K562 (cell line): ENCODE results near the gene LRRC26. TPM values are rescaled to one million over a fixed set of nuclear protein-coding genes. Genes with fewer than 3 reads are reported as not detected.

Experiments used
- AFF4 ChIP-seq: sonication (generic); formaldehyde crosslinking; IDR thresholded peaks from 2 replicates; pipeline ENCODE4 v1.8.0; 2023; ENCODE audit warnings: mild to moderate bottlenecking, missing genetic modification reagents
- CBFA2T3 ChIP-seq: fragments of 450-650 bp; IDR thresholded peaks from 2 replicates; pipeline ENCODE4 v1.6.1; 2017
- CEBPG ChIP-seq, 3 experiments: fragments of 200-800 bp in 1 of 3; sonication (Bioruptor generic) in 1 of 3; sonication (generic) in 1 of 3; formaldehyde crosslinking in 1 of 3; IDR thresholded peaks in 2 of 3; conservative IDR thresholded peaks in 1 of 3; 2 replicates each; pipeline versions ENCODE4 v1.6.1 to v1.8.0; 2016 to 2022; ENCODE audit warnings: missing compliant biosample characterization in 2 of 3, missing genetic modification characterization in 2 of 3, mild to moderate bottlenecking in 1 of 3, missing genetic modification reagents in 1 of 3
- CHD4 ChIP-seq: fragments of 200-600 bp; sonication (generic); IDR thresholded peaks from 3 replicates; pipeline ENCODE4 v1.6.1; 2012; ENCODE audit warnings: low read depth, mild to moderate bottlenecking, mixed read lengths, low read length, inconsistent platforms; ENCODE audit not compliant: insufficient read depth, insufficient replicate concordance, poor library complexity, severe bottlenecking
- EGR1 ChIP-seq: fragments of 450-650 bp; conservative IDR thresholded peaks from 2 replicates; pipeline ENCODE4 v1.6.1; 2017; ENCODE audit warnings: mild to moderate bottlenecking
- FOXM1 ChIP-seq, 2 experiments: fragments of 450-650 bp in 1 of 2; sonication (generic) in 1 of 2; formaldehyde crosslinking in 1 of 2; IDR thresholded peaks; 2 replicates each; pipeline versions ENCODE4 v1.6.1 to v1.9.0; 2017 to 2022; ENCODE audit warnings: low read depth in 2 of 2, mild to moderate bottlenecking in 2 of 2, missing genetic modification reagents in 1 of 2, moderate library complexity in 1 of 2
- GTF2F1 ChIP-seq: IDR thresholded peaks from 2 replicates; pipeline ENCODE4 v1.6.1; 2011; ENCODE audit warnings: low read depth, low read length, improper control_type of control experiment
- MAZ ChIP-seq, 2 experiments: fragments of 450-650 bp in 1 of 2; sonication (generic) in 1 of 2; formaldehyde crosslinking; IDR thresholded peaks in 1 of 2; conservative IDR thresholded peaks in 1 of 2; 2 replicates each; pipeline versions ENCODE4 v1.4.0 to v1.5.0; 2020; ENCODE audit warnings: mild to moderate bottlenecking in 1 of 2, missing genetic modification reagents in 1 of 2
- NEUROD1 ChIP-seq: fragments of 150-350 bp; IDR thresholded peaks from 2 replicates; pipeline ENCODE4 v1.6.1; 2014; ENCODE audit warnings: borderline replicate concordance, low read length, low read depth; ENCODE audit not compliant: partially characterized antibody
- NRF1 ChIP-seq, 2 experiments: fragments of 450-650 bp; IDR thresholded peaks in 1 of 2; conservative IDR thresholded peaks in 1 of 2; 2 replicates each; pipeline ENCODE4 v1.6.1; 2014; ENCODE audit warnings: mild to moderate bottlenecking in 2 of 2
- PCBP1 ChIP-seq: fragments of 200-400 bp; formaldehyde crosslinking; IDR thresholded peaks from 2 replicates; pipeline ENCODE4 v1.6.1; 2018; ENCODE audit warnings: mild to moderate bottlenecking, low read depth, low read length; ENCODE audit not compliant: poor library complexity, severe bottlenecking
- POLR2A ChIP-seq: fragments of 450-650 bp; conservative IDR thresholded peaks from 2 replicates; pipeline ENCODE4 v1.6.1; 2016
- RBBP5 ChIP-seq: fragments of 200-600 bp; sonication (generic); IDR thresholded peaks from 2 replicates; pipeline ENCODE4 v1.6.1; 2012; ENCODE audit warnings: borderline replicate concordance, mild to moderate bottlenecking, low read length, control low read depth, inconsistent platforms; ENCODE audit not compliant: insufficient read depth, poor library complexity, severe bottlenecking
- TRIM28 ChIP-seq: fragments of 450-650 bp; IDR thresholded peaks from 2 replicates; pipeline ENCODE4 v1.6.1; 2017
- U2AF1 ChIP-seq: fragments of 200-400 bp; formaldehyde crosslinking; optimal IDR thresholded peaks from 2 replicates; pipeline ENCODE3; 2017; ENCODE audit warnings: mild to moderate bottlenecking, low read depth, low read length, moderate library complexity
- ZBTB2 ChIP-seq: fragments of 450-650 bp; IDR thresholded peaks from 2 replicates; pipeline ENCODE4 v1.6.1; 2016; ENCODE audit warnings: antibody characterized with exemption
- ZNF134 ChIP-seq: fragments of 250-450 bp; sonication (Bioruptor Pico); conservative IDR thresholded peaks from 2 replicates; pipeline ENCODE4 v1.4.0; 2020
- ZNF24 ChIP-seq: fragments of 450-650 bp; IDR thresholded peaks from 2 replicates; pipeline ENCODE4 v1.6.1; 2016
- ZNF398 ChIP-seq: fragments of 250-450 bp; sonication (Bioruptor Pico); IDR thresholded peaks from 2 replicates; pipeline ENCODE4 v1.8.0; 2021; ENCODE audit warnings: moderate library complexity, mild to moderate bottlenecking, inconsistent platforms
- ZNF75A ChIP-seq: fragments of 450-650 bp; formaldehyde crosslinking; IDR thresholded peaks from 2 replicates; pipeline ENCODE4 v1.4.0; 2020; ENCODE audit warnings: mild to moderate bottlenecking
- polyA plus RNA-seq, 8 experiments: library from polyadenylated mRNA; depleted of rRNA in 4 of 8; stranded (reverse) in 5 of 8; unstranded in 3 of 8; fragments of >200 nt; fragmentation: Nextera tagmentation in 2 of 8; fragmentation: Illumina TruSeq in 1 of 8; extraction: Ambion mirVana in 2 of 8; extraction: Trizol in 1 of 8; gene quantifications; 2 replicates each; pipeline versions ENCODE4 v1.2.1 to v1.2.3, GENCODE V29; 2011 to 2014; ENCODE audit warnings: inconsistent platforms in 1 of 8, missing spikeins in 1 of 8
- total RNA-seq, 7 experiments: library from RNA; depleted of rRNA in 6 of 7; stranded (reverse); fragments of >200 nt in 6 of 7; fragmentation: Illumina TruSeq in 2 of 7; extraction: Trizol in 2 of 7; gene quantifications; 2 replicates each; pipeline versions ENCODE4 v1.2.1 to v1.2.3, GENCODE V29; 2011 to 2021; ENCODE audit warnings: low replicate concordance in 1 of 7

Gene LRRC26
- total and polyA plus RNA-seq, 9 of the 15 experiments (the other 6 are each of a cell fraction or from before 2014, with no cell fraction given) = not detected

- TF ChIP-seq AFF4 (CRISPR knock-in tag) = peak; percentile 43; the same call in 1 of the 2 replicates
- no peak for TF ChIP-seq ZNF75A (CRISPR knock-in tag)
- TF ChIP-seq TRIM28 = peak; percentile 49; the same call in 1 of the 2 replicates
- TF ChIP-seq RBBP5 = peak; percentile 84
- TF ChIP-seq POLR2A = peak; percentile 88
- no peak for TF ChIP-seq CBFA2T3
- peak; percentile 97 for TF ChIP-seq ZNF24
- TF ChIP-seq U2AF1 = peak; percentile 77
- no peak for TF ChIP-seq ZNF398 (CRISPR knock-in tag)
- no peak for TF ChIP-seq CHD4
- TF ChIP-seq NEUROD1 = peak; percentile 15
- TF ChIP-seq ZNF134 (CRISPR knock-in tag) = 0 out of 2 replicates have a peak, but pooled peaks have one; percentile 5
- peak in 1 of 2 experiments; percentile 79; a peak in 3 of 4 replicates for TF ChIP-seq MAZ (CRISPR knock-in tag; conservative IDR thresholded peaks at IDR 0.05 in 1 of 2, IDR thresholded peaks at IDR 0.05 in 1 of 2)
- 0 out of 2 replicates have a peak, but pooled peaks have one; percentile 25 for TF ChIP-seq CEBPG (CRISPR knock-in tag; IDR thresholded peaks at IDR 0.05)
- TF ChIP-seq CEBPG (tag; conservative IDR thresholded peaks at IDR 0.05 in 1 of 2, IDR thresholded peaks at IDR 0.05 in 1 of 2) = no peak
- peak; percentile 97 for TF ChIP-seq ZBTB2
- TF ChIP-seq NRF1 (conservative IDR thresholded peaks at IDR 0.05 in 1 of 2, IDR thresholded peaks at IDR 0.05 in 1 of 2) = peak; percentile 98
- TF ChIP-seq FOXM1 (IDR thresholded peaks at IDR 0.05; ENCODE audit: low read depth) = no peak
- peak; percentile 27 for TF ChIP-seq FOXM1 (CRISPR knock-in tag; IDR thresholded peaks at IDR 0.05; ENCODE audit: low read depth)
- peak; percentile 78; the same call in 1 of the 2 replicates for TF ChIP-seq GTF2F1
- peak; percentile 19 for TF ChIP-seq PCBP1
- TF ChIP-seq EGR1 = peak; percentile 64
Observed at GRCh38 chr9:137129456-137130175, 40.2 kb downstream of the LRRC26 start (continued).
